CD4-positive, alpha-beta T cell (primary cell): ENCODE results near the gene MCHR1. TPM values are rescaled to one million over a fixed set of nuclear protein-coding genes. Genes with fewer than 3 reads are reported as not detected.
A peak's percentile ranks its signal among the peaks of the same experiment; 100 is the strongest.

Experiments used
- ATAC-seq: fragments of 200-7000 bp; cut with Tn5 transposase; one replicate; pipeline ENCODE4 v1.10.0; 2022; ENCODE audit warnings: mild to moderate bottlenecking; ENCODE audit not compliant: poor library complexity
- CTCF ChIA-PET: fragments of 350-600 bp; sonication (Branson Sonifier 250); formaldehyde crosslinking; loops from one replicate; lab custom pipeline; 2021; ENCODE audit warnings: antibody characterized with exemption, inconsistent platforms; lab: Charles Lee
- POLR2A ChIA-PET: fragments of 350-600 bp; sonication (Branson Sonifier 250); formaldehyde crosslinking; loops from one replicate; lab custom pipeline; 2021; ENCODE audit warnings: antibody characterized with exemption, inconsistent platforms; lab: Charles Lee
- DNase-seq, 14 experiments: peaks; one replicate each; pipeline ENCODE4 v3.0.0-alpha.2; 2013 to 2020; ENCODE audit warnings: mixed read lengths in 2 of 14
- H3K27ac ChIP-seq, 2 donors: one replicate each; pipeline versions ENCODE4 v1.5.1 to v1.7.0; 2013; ENCODE audit warnings: low read length in 2 of 2, low read depth in 1 of 2, mild to moderate bottlenecking in 1 of 2
- H3K27me3 ChIP-seq, 2 experiments: 1 replicate in 1 of 2; 2 replicates in 1 of 2; pipeline versions ENCODE4 v1.6.1 to v1.7.0; 2013; ENCODE audit warnings: low read length in 2 of 2, control low read depth in 1 of 2, mild to moderate bottlenecking in 1 of 2, moderate library complexity in 1 of 2; ENCODE audit not compliant: insufficient read depth in 2 of 2, control insufficient read depth in 1 of 2
- H3K36me3 ChIP-seq: one replicate; pipeline ENCODE4 v1.6.1; 2013; ENCODE audit warnings: low read length, control low read depth; ENCODE audit not compliant: insufficient read depth
- H3K4me1 ChIP-seq: one replicate; pipeline ENCODE4 v1.6.1; 2013; ENCODE audit warnings: low read length, control low read depth; ENCODE audit not compliant: insufficient read depth
- H3K4me3 ChIP-seq: one replicate; pipeline ENCODE4 v1.5.1; 2013; ENCODE audit warnings: mild to moderate bottlenecking, low read length, moderate library complexity
- H3K9me3 ChIP-seq, 2 experiments: 1 replicate in 1 of 2; 2 replicates in 1 of 2; pipeline versions ENCODE4 v1.6.1 to v1.7.0; 2013; ENCODE audit warnings: low read length in 2 of 2, mild to moderate bottlenecking in 2 of 2, control low read depth in 1 of 2, moderate library complexity in 1 of 2; ENCODE audit not compliant: control insufficient read depth in 1 of 2, insufficient read depth in 1 of 2
- H3K27ac Mint-ChIP-seq: one replicate; pipeline ENCODE4 v1.8.0; 2020; ENCODE audit warnings: mixed read lengths
- H3K27me3 Mint-ChIP-seq: one replicate; pipeline ENCODE4 v1.8.0; 2021; ENCODE audit warnings: mixed read lengths
- H3K36me3 Mint-ChIP-seq: one replicate; pipeline ENCODE4 v1.8.0; 2021; ENCODE audit warnings: low read depth, mixed read lengths
- H3K4me1 Mint-ChIP-seq: one replicate; pipeline ENCODE4 v1.8.0; 2021; ENCODE audit warnings: low read depth, mixed read lengths
- H3K4me3 Mint-ChIP-seq: one replicate; pipeline ENCODE4 v1.8.0; 2020; ENCODE audit warnings: mild to moderate bottlenecking, mixed read lengths
- H3K9me3 Mint-ChIP-seq: one replicate; pipeline ENCODE4 v1.8.0; 2020; ENCODE audit warnings: mixed read lengths
- CTCF ChIP-seq: fragments of 200-600 bp; IDR thresholded peaks from one replicate; pipeline ENCODE4 v1.8.0; 2022; ENCODE audit warnings: antibody characterized with exemption, mild to moderate bottlenecking
- intact Hi-C, 2 experiments: fragments of 100-400 bp; cut with DNase I in 1 of 2; cut with micrococcal nuclease in 1 of 2; formaldehyde crosslinking; loops; one replicate each; pipeline versions ENCODE4 v1.15.1 to v1.9.0; 2023 to 2025; cut with DNase I, micrococcal nuclease
- total RNA-seq, 174 experiments: library from RNA in 2 of 174; stranded (reverse) in 2 of 174; gene quantifications; one replicate each; pipeline ENCODE4 v1.2.3 and lab custom pipeline; 2021 to 2026

MCHR1 gene
- total RNA-seq, 2 experiments from 2014 or later = not detected

DNA sequence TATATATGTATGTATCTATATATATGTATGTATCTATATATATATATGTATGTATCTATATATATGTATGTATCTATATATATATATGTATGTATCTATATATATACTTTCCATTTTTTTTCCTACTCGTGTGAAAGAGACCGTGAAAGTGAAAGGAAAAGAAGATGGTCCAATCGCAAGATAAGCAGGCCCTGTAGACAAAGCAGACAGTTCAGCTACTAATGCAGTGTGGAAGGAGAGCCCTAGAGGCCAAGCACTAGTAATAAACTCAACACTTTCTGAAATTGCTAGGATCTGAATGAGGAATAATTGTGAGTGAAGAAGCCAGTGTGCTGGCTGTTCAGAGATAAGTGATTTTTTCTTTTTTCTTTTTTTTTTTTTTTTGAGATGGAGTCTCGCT is 47.2 kb downstream of the MCHR1 start:
- ATAC-seq (peak; percentile 70), DNase-seq (peak in 4 of 14 experiments; percentile 16 to 72 (median 69))
- Mint-ChIP-seq H3K27ac (peak overlapping the region; percentile 93), H3K27me3 (no peaks in the 10 kb centered on the region), H3K36me3 (no peaks in the 10 kb centered on the region), H3K4me1 (peaks cover 47% of the 10 kb centered on the region), H3K4me3 (peak overlapping the region; percentile 79), H3K9me3 (peaks cover 2% of the 10 kb centered on the region)
- ChIA-PET POLR2A (interaction anchor here (0.7 to 1.5 kb wide), 4 partner anchors 20 to 58 kb away, joined by 3 to 6 read pairs (median 3); no protein-coding TSS in a partner anchor), CTCF (interaction anchor here (0.7 to 1.5 kb wide), 3 partner anchors 23 to 92 kb away, joined by 3 to 7 read pairs (median 3); partner anchors contain the start of gene SLC25A17)
- peaks cover 0 to 11% of the 10 kb centered on the region in 2 experiments for H3K9me3 ChIP-seq
- H3K27ac ChIP-seq = peak overlapping the region; percentile 35 to 41
- H3K36me3 ChIP-seq = no peaks in the 10 kb centered on the region
- H3K27me3 ChIP-seq = no peaks in the 10 kb centered on the region
- H3K4me1 ChIP-seq = peaks cover 54% of the 10 kb centered on the region
- no peak overlapping the region for H3K4me3 ChIP-seq
- intact Hi-C loops = loop anchor here in 1 of 2 experiments (5.0 kb wide), 1 partner anchor 36 kb away; no protein-coding TSS in a partner anchor
- no peak for TF ChIP-seq CTCF

- intact Hi-C loops = loop anchor here in 1 of 2 experiments (5.0 kb wide), 1 partner anchor 35 kb away; no protein-coding TSS in a partner anchor
- ATAC-seq (peak; percentile 9), DNase-seq (peak in 7 of 14 experiments; percentile 22 to 61 (median 43))
- peak overlapping the region; percentile 17 for H3K4me3 Mint-ChIP-seq
- Histone ChIP-seq H3K4me1 (peaks cover 62% of the 10 kb centered on the region), H3K36me3 (no peaks in the 10 kb centered on the region), H3K9me3 (peaks cover 0 to 12% of the 10 kb centered on the region in 2 experiments), H3K27me3 (no peaks in the 10 kb centered on the region), H3K4me3 (no peak overlapping the region), H3K27ac (peak overlapping the region; percentile 35 to 41)
- H3K27ac Mint-ChIP-seq = peak overlapping the region; percentile 93
- no peak for TF ChIP-seq CTCF
- peaks cover 2% of the 10 kb centered on the region for H3K9me3 Mint-ChIP-seq
- H3K36me3 Mint-ChIP-seq = no peaks in the 10 kb centered on the region
- ChIA-PET CTCF (interaction anchor here (0.7 to 1.5 kb wide), 5 partner anchors 16 to 92 kb away, joined by 3 to 8 read pairs (median 3); partner anchors contain the start of gene SLC25A17), POLR2A (interaction anchor here (0.6 to 1.7 kb wide), 6 partner anchors 16 to 951 kb away, joined by 3 to 7 read pairs (median 4); partner anchors contain the start of gene EP300)
- no peaks in the 10 kb centered on the region for H3K27me3 Mint-ChIP-seq
- peaks cover 55% of the 10 kb centered on the region for H3K4me1 Mint-ChIP-seq
Observed at GRCh38 chr22:40727070-40727963, 48.0 kb downstream of the MCHR1 start.

- H3K4me1 ChIP-seq = peaks cover 70% of the 10 kb centered on the region
- DNase-seq = peak in 1 of 14 experiments; percentile 4
- no peaks in the 10 kb centered on the region for H3K36me3 Mint-ChIP-seq
- H3K36me3 ChIP-seq = no peaks in the 10 kb centered on the region
- H3K27me3 ChIP-seq = no peaks in the 10 kb centered on the region
- peak overlapping the region; percentile 64 to 71 for H3K27ac ChIP-seq
- H3K9me3 ChIP-seq = peaks cover 0 to 12% of the 10 kb centered on the region in 2 experiments
- no peak for TF ChIP-seq CTCF
- peak overlapping the region; percentile 93 for H3K27ac Mint-ChIP-seq
- no peak overlapping the region for H3K4me3 ChIP-seq
- ATAC-seq = no peak
- ChIA-PET POLR2A (interaction anchor here (0.6 to 2.8 kb wide), 14 partner anchors 9 to 950 kb away, joined by 3 to 13 read pairs (median 4); partner anchors contain the start of genes EP300, ST13 and XPNPEP3), CTCF (interaction anchor here (0.7 to 1.5 kb wide), 2 partner anchors 16 to 45 kb away, joined by 3 to 8 read pairs; no protein-coding TSS in a partner anchor)
- peaks cover 2% of the 10 kb centered on the region for H3K9me3 Mint-ChIP-seq
- H3K4me3 Mint-ChIP-seq = peak overlapping the region; percentile 51
- peaks cover 63% of the 10 kb centered on the region for H3K4me1 Mint-ChIP-seq
- no peaks in the 10 kb centered on the region for H3K27me3 Mint-ChIP-seq
- intact Hi-C loops = loop anchor here in 1 of 2 experiments (2.0 to 5.0 kb wide), 2 partner anchors 17 to 34 kb away; no protein-coding TSS in a partner anchor
Observed at GRCh38 chr22:40727964-40728615, 48.8 kb downstream of the MCHR1 start.
